DMS153 (cell line): ENCODE results near the gene NGRN.

ENCODE experiments used
- DNase-seq: peaks from one replicate; lab custom pipeline; 2025; lab: John Stamatoyannopoulos, UW

The NGRN gene

DNA sequence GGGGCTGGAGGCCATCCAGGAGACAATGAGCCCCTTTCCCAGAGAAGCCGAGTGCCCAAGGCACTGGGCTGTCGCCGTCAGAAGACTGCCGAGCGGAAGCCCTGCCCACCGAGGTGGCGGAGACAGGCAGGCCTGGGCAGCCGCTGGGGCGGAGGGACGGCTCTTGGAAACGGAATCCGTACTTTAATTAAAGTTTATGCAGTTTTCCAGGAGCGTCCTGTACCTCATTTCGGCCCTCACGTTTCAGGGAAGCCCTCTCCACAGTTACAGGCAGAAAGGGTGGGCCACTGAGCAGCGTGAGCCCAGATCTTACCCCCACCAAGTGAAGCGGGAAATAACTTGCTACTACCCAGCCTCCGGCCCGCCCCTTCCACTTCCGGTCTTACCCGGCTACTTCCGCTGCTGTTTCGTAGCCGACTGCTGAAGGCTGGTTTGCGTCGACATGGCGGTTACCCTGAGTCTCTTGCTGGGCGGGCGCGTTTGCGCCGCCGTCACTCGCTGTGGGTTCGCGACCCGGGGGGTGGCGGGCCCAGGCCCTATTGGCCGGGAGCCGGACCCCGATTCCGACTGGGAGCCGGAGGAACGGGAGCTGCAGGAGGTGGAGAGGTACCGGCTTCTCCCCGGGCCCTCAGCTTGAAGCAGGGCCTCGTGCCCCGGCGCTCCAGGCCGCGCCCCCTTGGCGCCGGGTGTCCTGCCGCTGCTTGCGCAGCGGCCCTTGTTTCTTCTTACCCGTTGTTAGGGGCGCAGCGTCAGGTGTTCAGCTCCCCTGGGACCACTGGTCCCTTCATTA, at the start of gene NGRN:
Gene NGRN (plus strand): TSS at position 402 of the 790 bp plus-strand sequence. CDS start 41 bp downstream, at position 443.
- DNase-seq: peak; percentile 54

DNA sequence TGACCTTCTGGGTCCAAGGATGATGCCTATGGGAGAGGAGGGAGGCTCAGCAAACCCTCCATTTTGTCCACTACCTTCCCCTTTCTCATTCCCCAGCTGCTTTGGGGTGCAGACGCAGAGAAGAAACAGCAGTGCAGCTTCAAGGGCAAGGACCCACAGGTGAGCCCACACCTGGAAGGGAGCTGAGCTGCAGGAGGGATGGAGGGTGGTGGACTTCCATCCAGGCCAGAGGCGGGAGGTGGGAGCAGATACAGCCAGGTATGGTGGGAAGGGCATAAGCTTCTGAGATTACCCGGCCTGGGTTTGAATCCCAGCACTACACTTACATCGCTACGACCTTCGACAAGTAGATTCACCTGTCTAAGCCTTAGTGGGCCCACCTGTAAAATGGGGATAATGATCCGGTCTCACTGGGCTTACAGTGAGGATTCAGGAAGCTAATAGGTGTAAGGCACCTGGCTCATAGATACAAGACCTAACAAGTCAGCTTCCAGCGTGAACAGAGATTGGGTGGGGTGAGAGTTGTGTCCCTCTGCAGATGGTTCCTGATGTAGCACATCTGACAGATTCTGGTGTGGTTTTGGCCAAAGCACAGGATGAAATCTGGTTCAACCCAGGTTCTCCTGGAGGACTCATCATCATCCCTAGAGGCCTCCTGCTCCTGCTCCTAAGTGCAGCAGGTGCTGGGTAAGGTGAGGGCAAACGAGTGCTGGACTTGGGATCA, 47.6 kb upstream of the NGRN start:
- no peak for DNase-seq

DNA sequence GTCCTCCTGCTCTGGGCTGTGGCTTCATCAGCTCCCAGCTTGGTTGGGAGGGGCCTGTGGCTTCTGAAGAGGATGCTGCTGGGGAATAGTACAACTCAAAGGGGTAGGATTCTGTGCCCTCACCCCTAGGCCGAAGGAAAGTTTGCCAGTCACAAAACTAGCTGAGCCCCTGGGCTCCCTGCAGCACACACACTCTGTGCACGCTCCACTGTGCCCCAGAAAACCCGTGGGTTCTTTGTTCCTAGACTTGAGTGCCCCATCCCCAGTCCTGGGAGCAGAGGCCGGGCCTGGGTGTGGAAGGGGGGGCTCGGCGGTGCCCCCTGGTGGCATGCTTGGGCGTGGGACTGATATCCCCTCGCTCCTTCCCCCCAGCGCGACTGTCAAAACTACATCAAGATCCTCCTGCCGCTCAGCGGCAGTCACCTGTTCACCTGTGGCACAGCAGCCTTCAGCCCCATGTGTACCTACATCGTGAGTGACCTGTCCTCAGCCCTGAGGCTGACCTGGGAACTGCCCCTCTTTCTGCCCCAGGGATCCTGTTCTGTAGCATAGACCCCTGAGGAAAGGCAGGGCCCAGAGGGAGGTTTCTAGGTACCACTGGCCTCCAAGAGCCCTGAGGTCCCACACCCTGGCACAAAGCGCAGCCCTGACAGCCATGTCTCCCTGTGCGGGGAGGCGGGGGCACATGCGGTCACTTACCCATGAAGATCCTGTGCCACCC, 45.9 kb upstream of the NGRN start:
- DNase-seq: no peak

DNA sequence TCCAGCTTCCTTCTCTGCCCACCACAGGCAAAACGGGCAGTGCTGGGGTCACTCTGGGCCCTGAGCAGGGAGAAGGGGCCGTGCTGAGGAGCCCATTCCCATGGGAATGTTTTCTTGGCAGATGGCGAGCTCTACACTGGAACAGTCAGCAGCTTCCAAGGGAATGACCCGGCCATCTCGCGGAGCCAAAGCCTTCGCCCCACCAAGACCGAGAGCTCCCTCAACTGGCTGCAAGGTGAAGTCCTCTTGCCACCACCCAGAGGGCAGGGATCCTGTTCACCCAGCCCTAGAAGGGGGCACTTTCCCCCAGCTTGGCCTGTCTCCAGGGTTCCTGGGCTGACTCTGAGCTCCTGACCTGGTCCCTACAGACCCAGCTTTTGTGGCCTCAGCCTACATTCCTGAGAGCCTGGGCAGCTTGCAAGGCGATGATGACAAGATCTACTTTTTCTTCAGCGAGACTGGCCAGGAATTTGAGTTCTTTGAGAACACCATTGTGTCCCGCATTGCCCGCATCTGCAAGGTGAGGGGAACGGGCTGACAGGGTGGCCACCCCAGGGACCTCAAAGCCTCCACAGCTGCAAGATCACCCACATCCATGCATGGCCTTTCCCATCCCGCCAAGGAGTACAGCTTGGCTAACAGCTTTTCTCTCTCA, 44.1 kb upstream of the NGRN start:
- DNase-seq: peak; percentile 1

- DNase-seq: no peak
Observed at GRCh38 chr15:90222547-90222946, 42.9 kb upstream of the NGRN start.

DNA sequence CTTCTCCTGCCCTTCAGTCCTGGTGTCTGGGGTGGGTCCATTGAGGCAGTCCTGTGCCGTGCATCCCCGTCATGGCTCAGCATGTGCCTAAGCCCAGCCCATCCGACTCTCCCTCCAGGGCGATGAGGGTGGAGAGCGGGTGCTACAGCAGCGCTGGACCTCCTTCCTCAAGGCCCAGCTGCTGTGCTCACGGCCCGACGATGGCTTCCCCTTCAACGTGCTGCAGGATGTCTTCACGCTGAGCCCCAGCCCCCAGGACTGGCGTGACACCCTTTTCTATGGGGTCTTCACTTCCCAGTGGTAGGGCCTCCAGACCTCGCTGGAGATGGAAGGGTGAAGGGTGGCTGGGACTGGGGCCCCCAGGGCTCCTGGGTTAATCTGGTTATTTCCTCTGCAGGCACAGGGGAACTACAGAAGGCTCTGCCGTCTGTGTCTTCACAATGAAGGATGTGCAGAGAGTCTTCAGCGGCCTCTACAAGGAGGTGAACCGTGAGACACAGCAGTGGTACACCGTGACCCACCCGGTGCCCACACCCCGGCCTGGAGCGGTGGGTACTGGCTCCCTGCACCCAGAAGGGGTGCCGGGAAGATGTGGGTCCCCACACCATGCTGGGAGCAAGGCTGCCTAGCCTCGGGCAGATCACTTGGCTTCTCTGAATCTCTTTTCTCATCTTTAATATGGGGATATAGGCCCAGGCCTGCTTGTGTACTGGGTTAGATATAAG, 41.9 kb upstream of the NGRN start:
- no peak for DNase-seq

DNA sequence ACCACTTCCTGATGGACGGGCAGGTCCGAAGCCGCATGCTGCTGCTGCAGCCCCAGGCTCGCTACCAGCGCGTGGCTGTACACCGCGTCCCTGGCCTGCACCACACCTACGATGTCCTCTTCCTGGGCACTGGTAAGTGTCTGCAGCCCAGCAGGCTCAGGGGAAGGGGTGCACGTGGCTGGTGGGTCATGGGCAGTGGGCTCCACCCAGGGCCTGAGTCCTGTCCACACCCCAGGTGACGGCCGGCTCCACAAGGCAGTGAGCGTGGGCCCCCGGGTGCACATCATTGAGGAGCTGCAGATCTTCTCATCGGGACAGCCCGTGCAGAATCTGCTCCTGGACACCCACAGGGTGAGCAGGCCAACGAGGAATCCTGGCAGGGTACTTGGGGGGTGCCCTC, 40.4 kb upstream of the NGRN start:
- DNase-seq: no peak

DNA sequence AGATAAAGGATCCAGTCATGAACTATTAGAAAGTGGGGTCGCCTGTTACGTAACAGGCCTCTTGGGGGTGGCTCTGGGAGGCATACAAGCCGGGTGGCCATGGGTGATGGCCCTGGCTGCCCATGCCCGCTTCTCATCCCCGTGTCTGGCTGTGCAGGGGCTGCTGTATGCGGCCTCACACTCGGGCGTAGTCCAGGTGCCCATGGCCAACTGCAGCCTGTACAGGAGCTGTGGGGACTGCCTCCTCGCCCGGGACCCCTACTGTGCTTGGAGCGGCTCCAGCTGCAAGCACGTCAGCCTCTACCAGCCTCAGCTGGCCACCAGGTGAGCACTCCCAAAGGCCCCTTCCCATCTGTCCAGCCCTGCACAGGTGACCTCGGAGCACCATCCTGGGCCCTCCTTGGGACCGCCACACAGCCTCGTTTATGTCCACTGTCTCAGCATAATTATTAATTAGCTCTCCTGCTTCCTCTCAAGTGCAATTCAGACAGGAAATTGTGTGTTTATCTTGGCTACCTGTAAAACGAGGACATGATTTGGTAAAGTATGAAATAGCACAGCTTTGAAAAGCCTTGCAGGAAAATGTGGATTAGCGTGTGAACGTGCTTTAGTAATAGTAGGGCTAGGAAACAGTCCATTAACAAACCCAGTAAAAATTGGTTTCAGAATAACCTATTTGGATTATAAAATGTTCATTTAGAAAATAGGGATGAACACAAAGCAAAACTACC, 39.8 kb upstream of the NGRN start:
- DNase-seq: peak; percentile 14

DNA sequence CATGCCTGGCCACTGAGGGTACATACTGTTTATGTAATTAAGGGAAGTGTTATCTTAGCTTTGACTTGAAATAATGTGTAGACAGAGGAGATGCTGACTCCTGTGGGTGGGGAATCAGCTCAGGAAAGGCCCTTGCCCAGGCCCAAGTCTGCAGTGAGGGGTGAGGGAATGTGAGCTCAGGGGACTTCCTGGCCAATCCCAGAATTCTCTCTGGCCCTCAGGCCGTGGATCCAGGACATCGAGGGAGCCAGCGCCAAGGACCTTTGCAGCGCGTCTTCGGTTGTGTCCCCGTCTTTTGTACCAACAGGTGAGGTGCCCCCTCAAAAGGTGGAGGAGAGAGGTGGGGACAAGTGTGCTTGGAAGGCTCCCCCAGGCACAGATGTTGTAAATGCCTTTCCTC, 38.1 kb upstream of the NGRN start:
- no peak for DNase-seq

DNA sequence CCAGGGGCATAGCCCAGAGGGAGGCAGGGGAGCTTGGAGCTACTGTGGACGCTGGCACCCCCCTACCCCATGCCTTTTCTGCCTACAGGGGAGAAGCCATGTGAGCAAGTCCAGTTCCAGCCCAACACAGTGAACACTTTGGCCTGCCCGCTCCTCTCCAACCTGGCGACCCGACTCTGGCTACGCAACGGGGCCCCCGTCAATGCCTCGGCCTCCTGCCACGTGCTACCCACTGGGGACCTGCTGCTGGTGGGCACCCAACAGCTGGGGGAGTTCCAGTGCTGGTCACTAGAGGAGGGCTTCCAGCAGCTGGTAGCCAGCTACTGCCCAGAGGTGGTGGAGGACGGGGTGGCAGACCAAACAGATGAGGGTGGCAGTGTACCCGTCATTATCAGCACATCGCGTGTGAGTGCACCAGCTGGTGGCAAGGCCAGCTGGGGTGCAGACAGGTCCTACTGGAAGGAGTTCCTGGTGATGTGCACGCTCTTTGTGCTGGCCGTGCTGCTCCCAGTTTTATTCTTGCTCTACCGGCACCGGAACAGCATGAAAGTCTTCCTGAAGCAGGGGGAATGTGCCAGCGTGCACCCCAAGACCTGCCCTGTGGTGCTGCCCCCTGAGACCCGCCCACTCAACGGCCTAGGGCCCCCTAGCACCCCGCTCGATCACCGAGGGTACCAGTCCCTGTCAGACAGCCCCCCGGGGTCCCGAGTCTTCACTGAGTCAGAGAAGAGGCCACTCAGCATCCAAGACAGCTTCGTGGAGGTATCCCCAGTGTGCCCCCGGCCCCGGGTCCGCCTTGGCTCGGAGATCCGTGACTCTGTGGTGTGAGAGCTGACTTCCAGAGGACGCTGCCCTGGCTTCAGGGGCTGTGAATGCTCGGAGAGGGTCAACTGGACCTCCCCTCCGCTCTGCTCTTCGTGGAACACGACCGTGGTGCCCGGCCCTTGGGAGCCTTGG, 37.4 kb upstream of the NGRN start:
- no peak for DNase-seq

- no peak for DNase-seq
Observed at GRCh38 chr15:90228960-90229359, 36.5 kb upstream of the NGRN start.

GRCh38 chr15:90230071-90230494, 35.4 kb upstream of the NGRN start:
- DNase-seq: no peak

DNA sequence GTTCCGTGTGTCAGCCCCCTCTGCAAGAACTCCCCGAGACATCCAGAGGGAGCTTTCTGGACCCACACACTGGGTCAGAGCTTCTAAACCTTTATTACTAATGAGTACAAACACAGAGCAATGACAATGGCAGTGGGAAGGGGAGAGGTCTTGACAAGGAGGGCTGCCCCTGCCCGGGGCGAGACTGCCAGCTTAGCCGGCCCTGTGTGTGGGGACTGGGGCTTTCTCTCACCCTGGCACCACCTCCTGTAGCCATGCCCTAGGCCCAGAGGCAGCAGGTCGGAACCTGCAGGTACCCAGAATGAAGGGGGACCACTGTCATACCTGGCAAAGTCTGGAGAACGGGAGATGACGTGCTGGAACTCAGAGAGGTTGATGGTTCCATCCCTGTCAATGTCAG, 34.9 kb upstream of the NGRN start:
- no peak for DNase-seq

DNA sequence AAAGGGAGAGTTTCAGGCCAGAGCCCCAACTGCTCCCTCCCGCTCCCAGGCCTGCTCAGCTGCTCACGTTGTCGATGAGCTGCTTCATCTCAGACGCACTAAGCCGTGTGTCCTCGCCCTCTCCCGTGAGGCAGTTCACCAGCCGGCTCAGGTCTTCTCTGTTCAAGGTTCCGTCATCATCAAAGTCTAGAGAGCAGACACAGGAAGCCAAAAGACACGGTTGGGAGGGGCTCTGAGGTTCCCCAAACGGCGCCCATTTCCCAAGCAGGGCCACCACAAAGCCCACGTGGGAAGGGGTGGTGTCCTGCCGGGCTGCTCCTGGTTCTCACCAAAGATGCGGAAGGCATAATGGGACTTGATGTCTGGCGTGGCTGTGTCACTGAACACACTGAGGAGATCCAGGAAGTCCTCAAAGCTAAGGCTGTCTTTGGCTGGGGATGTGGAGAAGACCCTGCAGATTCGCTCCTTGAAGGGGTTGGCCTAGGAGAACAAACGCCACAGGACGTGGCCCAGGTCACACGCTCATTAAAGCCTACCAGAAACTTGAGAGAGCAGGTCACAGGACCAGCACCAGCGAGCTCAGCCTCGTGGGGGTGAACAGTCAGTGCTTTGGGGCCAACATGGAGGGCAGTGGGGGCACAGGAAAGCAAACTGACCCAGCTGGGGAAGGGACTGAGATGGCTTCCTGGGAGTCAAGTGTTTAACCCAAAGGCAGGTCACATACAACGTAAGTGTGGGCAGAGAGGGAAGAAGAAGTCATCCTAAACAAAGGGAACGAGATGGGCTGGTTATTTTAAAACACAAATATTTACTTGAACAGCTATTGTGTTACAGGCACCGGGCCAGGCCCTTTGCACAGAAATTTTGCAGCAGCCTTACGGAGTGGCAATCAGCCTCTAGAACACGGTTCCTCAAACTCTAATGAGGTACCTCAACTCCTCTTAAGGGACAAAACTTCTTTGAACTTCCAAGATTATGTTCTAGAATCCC, 34.1 kb upstream of the NGRN start:
- no peak for DNase-seq

DNA sequence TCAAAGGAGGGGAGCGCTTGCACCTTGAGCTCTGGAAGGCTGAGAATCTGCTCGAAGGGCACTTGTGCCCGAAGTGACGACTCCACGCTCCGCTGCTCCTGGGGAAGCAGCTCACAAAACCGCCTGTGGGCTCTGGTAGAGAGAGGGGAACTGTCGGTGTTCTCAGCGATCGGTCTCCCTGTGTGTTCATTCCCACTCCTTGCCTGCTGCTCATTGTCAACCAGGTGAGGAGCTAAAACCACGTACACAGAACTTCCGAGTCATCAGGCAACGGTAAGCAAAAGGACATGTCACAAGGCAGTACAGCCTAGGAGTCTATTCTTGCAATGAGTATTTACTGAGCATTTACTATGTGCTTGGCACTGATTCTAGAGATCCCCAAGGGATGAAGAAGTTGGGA, 33.3 kb upstream of the NGRN start:
- no peak for DNase-seq

DNA sequence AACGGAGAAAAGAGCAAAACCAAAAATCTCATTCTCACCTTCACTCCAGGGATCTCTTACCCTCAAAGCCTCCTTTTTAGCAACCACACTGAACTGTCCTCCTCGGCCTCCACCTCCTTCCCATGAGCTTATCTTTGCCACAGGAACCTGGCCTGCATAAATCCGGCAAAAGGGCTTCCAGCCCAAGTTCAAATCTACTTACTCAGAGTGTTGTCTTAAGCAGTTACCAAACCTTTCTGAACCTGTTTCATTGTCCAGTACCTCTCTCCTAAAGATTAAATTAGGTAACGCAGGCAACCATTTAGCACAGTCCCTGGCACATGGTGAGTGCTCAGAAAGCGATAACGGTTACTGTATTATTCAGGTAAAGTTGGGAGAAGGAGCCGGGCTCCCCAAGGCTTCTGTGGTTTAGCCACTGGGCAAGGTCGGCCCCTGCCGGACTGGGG, 32.5 kb upstream of the NGRN start:
- no peak for DNase-seq

- peak; percentile 67 for DNase-seq
Observed at GRCh38 chr15:90233387-90234095, 31.9 kb upstream of the NGRN start, which contains the start of gene CIB1. Gene CIB1 (minus strand): TSS chr15:90233941. CDS start chr15:90233885, 56 bp downstream.
